GM12874 (cell line): ENCODE measurements around the gene TMEM240.

Experiments
- TF ChIP-seq, protein P1 (sequence below): IDR thresholded peaks from 2 replicates; pipeline ENCODE4 v1.5.1; 2011; ENCODE audit warnings: low read depth, mild to moderate bottlenecking, control low read depth, low read length, moderate library complexity; ENCODE audit not compliant: insufficient read depth

Gene TMEM240

DNA sequence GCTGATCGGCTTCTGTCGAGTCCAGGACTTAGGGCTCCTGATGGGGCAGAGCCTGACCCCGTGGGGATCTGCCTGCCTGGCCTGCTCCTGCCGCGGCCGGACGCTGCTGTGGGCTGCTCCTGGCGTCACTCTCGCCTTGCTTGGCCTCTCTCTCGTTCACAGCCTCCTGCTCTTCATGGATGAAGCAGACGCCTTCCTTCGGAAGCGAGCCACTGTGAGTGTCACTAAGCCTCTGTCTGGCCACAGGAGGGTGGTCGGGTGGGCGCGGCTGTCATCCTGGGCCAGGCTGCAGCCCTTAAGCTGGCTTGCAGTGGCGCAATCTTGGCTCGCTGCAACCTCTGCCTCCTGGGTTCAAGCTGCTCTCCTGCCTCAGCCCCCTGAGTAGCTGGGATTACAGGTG lies 52.7 kb downstream of the TMEM240 start:
- TF ChIP-seq, protein P1, sequence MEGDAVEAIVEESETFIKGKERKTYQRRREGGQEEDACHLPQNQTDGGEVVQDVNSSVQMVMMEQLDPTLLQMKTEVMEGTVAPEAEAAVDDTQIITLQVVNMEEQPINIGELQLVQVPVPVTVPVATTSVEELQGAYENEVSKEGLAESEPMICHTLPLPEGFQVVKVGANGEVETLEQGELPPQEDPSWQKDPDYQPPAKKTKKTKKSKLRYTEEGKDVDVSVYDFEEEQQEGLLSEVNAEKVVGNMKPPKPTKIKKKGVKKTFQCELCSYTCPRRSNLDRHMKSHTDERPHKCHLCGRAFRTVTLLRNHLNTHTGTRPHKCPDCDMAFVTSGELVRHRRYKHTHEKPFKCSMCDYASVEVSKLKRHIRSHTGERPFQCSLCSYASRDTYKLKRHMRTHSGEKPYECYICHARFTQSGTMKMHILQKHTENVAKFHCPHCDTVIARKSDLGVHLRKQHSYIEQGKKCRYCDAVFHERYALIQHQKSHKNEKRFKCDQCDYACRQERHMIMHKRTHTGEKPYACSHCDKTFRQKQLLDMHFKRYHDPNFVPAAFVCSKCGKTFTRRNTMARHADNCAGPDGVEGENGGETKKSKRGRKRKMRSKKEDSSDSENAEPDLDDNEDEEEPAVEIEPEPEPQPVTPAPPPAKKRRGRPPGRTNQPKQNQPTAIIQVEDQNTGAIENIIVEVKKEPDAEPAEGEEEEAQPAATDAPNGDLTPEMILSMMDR, result no peak
